VCaP (cell line): Measurements from ENCODE around the gene PBX2.

Experiments
- H3K27ac ChIP-seq: fragments of 450-650 bp; 2 replicates; pipeline ENCODE4 v1.5.1; 2017
- CTCF ChIP-seq: fragments of 450-650 bp; conservative IDR thresholded peaks from 2 replicates; pipeline ENCODE4 v1.5.1; 2017; ENCODE audit warnings: mild to moderate bottlenecking, moderate library complexity

Gene PBX2

GRCh38 chr6:32139590-32139989 is 50.4 kb downstream of the PBX2 start:
- no peak overlapping the region for H3K27ac ChIP-seq
- TF ChIP-seq CTCF = no peak

GRCh38 chr6:32137454-32137853 is 52.5 kb downstream of the PBX2 start:
- no peak overlapping the region for H3K27ac ChIP-seq
- TF ChIP-seq CTCF = no peak
